NCI-H82 (cell line): ENCODE measurements around the gene CCDC28A.

ENCODE experiments used
- DNase-seq: peaks from one replicate; lab custom pipeline; 2025; lab: John Stamatoyannopoulos, UW

CCDC28A gene

DNA sequence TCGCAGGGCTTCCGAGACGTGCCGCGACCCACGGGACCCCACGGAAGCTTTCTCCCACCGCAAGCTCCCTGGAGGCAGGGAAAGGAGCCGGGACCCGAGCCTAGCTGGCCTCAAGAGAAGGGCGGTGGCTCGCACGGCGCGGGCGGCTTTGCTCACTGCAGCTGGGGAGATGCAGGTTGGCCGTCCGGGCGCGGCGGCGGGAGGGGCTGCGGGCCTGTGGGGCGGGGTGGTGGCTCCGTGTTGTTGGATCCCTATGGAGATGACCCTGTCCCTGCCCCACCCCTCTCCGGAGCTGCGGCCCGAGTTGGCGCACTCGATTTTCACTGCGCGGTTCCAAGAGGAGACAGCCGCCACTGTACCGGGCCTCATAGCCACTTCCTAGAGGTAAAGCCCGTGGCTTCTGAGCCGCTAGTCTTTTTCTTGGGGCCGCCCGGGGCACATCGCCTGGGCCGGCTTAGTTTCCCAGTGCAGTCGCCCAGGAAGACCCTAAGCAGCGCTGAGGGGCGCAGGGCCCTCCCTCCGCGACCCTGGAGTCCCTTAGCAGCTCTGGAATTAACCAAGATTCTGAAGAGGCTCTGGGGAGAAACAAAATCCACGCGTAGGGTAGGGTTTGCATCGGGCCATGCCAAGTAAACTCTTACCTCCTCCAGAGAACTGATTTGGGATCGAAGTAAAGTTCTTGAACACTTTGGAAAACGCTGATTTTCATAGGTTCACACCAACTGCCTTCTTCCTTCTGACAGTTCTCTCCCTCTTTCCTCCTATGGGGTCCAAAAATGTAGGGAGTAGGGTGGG, 22.4 kb downstream of the CCDC28A start, which contains the start of gene ECT2L:
TSS of gene ECT2L (plus strand) at position 279 of the 795 bp plus-strand sequence. CDS start 17,188 bp downstream, outside the sequence.
- no peak for DNase-seq

GRCh38 chr6:138796771-138797170, 23.2 kb downstream of the CCDC28A start:
- no peak for DNase-seq

DNA sequence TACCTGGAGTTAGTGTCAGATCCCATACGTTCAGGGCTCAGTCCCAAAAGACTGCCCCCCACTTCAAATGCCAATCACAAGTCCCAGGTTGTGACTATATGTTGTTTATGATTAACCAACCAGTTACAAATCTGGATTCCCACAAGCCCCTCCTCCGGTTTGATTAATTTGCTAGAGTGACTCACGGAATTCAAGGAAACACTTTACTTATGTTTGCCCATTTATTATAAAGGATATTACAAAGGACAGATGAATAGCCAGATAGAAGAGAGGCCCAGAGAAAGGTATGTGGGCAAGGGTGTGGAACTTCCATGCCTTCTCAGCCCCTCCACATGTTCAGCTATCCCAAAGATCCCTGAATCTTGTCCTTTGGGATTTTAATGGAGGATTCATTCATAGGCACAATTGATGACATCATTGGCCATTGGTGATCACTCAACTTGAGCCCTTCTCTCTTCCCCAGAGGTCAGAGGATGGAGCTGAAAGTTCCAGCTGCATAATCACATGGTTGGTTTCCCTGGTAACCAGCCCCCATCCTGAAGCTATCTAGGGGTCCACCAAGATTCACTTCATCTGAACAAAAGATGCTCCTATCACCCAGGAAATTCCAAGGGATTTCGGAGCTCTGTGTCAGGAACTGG, 24.4 kb downstream of the CCDC28A start:
- DNase-seq, result no peak

GRCh38 chr6:138800377-138801150, 27.0 kb downstream of the CCDC28A start:
- peak; percentile 15 for DNase-seq

- no peak for DNase-seq
These were observed 29.8 kb downstream of the CCDC28A start for GRCh38 chr6:138803331-138803730.

DNA sequence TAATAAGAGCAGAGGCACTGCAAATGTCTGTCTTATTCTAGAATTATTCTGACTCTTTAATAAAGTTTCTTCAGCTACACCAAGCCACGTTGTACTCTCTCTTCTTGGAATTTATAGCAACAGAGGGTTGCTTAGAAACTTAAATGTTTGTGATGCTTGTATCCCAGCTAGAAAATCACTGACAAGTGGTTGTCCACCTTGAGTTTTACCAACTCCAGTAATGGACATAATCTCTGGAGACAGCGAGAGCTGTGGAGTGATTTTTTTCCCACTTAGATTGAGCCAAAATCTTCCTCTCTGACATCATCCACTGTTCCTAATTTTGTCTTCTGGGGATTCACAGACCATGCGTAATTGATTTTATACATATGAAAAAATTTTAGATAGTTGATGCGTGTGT, 30.3 kb downstream of the CCDC28A start:
- no peak for DNase-seq

GRCh38 chr6:138805016-138805765, 31.6 kb downstream of the CCDC28A start:
- peak; percentile 17 for DNase-seq

GRCh38 chr6:138806889-138807288, 33.3 kb downstream of the CCDC28A start:
- no peak for DNase-seq

GRCh38 chr6:138809677-138810076, 36.1 kb downstream of the CCDC28A start:
- no peak for DNase-seq

- no peak for DNase-seq
These were observed 38.3 kb downstream of the CCDC28A start for GRCh38 chr6:138811866-138812265.

DNA sequence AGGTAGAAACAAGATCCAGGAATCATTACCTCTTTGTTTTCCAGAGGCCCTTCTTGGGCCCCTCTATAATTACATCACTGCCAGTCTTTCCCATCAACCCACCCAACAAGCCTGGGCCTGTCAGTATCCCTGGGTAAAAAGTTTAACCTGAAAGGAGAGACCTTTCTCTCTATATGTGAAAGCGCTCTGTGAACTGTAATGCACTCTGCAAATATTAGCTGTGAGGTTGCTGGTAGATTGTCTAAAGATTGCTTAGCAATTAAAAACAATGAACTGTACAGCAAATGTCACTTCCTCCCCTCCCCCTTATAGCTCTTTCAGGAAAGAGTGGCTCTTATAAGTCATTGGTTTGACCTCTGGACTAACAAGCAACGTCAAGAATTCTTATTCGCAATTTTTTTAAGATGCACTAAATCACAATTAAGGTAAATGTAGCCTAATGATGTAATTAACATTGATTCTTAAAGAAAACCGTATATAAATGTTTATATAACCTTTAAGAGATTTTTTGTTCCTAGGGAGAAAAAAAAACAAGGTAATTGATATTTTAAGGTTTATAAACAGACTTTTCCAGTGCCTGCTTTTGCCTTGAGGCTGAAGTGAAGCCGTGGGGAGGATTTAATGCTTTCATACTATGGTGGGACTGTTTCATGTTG, 40.7 kb downstream of the CCDC28A start:
- no peak for DNase-seq

- no peak for DNase-seq
These were observed 41.7 kb downstream of the CCDC28A start for GRCh38 chr6:138815221-138815620.

DNA sequence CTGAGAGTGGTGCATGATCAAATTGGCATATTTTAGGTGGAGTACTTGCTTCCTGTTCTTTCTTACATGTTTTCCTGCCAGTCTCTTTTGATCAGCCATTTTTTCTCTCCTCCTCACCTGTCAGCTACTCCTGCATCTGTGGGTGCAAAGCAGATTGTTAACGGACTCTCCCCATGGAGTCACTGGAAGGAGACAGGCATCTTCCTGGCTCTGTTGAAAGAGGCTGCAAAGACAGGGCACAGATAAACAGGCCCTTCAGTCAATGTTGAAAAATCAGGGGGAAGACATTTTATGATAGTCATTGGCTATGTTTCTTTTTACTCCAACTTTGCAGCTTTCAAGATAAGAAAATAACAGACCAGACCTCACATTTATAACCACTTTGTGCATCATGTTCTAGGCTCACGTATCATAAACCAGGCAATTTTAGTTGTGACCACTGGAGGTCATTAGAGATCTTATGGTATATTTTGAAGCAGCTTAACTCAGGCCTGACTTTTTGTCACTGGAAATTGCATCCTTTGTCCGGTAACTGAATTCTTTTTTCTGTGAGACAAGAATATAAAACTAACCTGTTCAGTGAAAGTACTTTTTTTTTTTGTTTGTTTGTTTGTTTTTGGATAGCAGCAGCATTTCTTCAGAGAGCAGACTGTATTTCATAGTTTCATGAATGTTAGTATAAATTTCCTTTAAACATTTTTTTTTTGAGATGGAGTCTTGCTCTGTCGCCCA, 42.4 kb downstream of the CCDC28A start:
- DNase-seq, result peak; percentile 63

GRCh38 chr6:138817799-138818198, 44.2 kb downstream of the CCDC28A start:
- DNase-seq, result no peak

DNA sequence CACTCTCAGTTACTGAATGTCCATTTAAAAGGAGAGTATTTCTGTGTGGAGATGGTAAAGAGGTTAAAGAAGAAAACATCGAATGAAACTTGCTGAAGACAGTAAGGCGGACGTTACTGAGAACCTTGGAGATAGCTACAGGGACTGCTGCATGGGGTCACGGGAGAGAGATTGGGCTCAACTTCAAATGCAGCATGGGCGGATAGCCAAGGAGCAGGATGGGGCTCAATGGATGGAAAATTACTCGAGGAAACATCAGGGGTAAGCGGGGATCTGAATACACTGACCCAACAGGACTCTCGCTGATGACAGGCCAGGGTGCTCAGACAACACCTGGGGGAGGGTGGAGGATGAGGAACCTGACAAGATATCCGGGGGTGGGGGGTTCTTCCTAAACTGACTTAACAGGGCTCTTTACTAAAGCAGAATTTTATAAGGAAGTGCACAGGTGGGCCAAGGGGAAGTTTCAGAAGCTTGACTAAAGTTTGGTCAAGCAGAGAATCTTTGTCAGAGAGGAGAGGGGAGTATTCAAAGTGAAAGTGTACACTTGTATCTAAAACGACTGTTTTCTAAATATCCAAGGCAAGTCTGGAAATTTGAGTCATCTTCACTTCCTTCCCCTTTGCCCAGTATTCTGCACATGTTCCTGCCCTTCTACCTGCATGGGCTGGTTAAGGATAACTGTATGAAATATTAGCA, 45.1 kb downstream of the CCDC28A start:
- DNase-seq, result no peak

DNA sequence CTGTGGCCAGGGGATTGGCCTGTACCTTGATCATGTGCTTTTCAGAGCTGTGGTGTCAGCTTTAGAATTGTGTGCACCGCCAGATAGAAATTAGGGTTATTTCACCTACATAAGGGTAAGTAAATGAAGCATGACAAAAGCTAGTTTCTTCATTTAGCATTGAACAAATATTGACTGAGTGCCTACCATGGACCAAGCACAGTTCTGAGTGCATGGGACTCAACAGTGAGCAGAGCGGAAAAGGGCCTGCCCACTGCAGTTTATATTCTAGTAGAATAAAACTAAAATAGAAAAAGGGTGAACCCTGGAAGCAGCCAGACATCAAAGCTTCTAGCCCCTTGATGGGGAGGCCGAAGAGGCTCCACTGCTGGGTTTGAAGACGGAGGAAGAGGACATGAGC, 48.0 kb downstream of the CCDC28A start:
- DNase-seq, result no peak

DNA sequence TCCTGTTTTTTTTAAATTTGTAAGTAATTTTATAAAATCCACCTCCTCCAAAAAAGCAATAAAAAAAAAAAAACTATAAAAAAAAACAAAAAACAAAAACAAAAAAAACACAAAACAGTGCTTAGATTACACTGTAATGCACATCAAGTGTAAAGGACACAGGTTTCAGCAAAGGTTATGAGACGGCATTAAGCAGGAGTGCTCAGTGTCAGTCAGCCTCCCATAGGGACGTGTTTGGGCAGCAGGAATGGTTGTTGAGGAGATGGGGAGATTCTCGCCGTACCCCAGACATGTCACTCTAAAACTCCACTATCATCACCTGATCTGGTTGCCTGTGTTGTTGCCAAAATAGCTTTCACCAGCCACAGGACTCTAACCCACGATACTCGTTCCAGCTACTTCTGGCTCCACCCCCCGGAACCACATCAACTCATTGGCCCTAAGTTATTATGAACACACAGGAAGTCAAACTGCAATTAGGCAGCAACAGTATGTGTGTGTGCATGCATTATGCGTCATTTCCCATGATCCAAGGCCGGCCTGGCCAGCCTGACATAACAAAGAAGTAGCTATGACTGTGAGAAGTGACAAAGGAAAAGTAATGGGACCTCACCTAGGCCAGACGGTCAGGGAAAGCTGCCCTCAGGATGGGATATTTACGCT, 51.0 kb downstream of the CCDC28A start:
- DNase-seq, result no peak

GRCh38 chr6:138830248-138830647, 56.7 kb downstream of the CCDC28A start:
- no peak for DNase-seq

DNA sequence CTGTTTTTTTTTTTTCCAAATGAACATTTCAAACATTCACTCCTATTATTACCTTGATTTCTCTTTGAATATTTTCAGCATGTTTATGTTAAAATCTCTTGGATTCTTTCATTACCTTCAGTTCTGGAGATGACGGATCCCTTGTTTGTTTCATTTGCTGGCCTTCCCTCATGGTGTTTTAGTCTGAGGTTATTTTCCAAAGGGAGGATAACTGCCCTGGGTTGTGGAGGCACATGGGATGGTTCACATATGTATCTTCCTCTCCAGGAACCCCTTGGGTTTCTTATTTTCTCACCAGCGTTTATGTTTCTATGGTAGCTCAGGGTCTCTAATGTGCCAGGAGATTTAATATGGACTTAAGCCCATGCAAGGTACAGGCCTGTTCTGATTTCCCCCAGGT, 58.6 kb downstream of the CCDC28A start:
- DNase-seq, result no peak
